NCI-H2029 treated with DMSO at 0.1 percent for 48 hours (cell line): Measurements from ENCODE around the gene SCMH1.
"Not testable (repeated sequence)": the region's sequence is repeated elsewhere in the genome, so short reads cannot be mapped to it uniquely, and the experiment has no call there.

Source experiments
- DNase-seq: peaks from one replicate; lab custom pipeline; 2025; lab: John Stamatoyannopoulos, UW

The SCMH1 gene

DNA sequence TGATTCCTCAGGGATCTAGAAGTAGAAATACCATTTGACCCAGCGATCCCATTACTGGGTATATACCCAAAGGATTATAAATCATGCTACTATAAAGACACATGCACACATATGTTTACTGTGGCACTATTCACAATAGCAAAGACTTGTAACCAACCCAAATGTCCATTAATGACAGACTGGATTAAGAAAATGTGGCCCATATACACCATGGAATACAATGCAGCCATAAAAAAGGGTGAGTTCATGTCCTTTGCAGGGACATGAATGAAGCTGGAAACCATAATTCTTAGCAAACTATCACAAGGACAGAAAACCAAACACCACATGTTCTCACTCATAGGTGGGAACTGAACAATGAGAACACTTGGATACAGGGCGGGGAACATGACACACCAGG, 30.5 kb downstream of the SCMH1 start:
- not testable (repeated sequence) for DNase-seq

DNA sequence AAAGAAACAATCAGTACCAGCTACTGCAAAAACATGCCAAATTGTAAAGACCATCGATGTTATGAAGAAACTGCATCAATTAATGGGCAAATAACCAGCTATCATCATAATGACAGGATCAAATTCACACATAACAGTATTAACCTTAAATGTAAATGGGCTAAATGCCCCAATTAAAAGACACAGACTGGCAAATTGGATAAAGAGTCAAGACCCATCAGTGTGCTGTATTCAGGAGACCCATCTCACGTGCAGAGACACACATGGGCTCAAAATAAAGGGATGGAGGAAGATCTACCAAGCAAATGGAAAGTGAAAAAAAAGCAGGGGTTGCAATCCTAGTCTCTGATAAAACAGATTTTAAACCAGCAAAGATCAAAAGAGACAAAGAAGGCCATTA, 35.1 kb downstream of the SCMH1 start:
- DNase-seq: not testable (repeated sequence)

GRCh38 chr1:41200728-41201127, 41.4 kb downstream of the SCMH1 start:
- DNase-seq: no peak

DNA sequence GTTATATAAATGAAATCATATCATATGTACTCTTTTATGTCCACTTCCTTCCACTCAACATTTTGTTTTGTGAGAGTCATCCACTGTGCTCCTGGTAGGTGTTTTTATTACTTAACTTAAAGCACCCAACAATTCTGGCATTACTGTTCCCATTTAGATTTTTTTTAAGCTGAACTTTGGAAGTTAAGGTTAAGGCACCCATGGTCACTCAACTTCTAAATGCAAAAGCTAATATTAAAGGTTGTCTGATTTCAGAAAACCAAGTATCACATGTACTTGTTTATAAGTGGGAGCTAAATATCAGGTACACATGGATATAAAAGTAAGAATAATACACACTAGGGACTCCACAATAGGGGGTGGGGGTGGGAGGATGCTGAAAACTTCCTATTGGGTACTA, 42.7 kb downstream of the SCMH1 start:
- DNase-seq: no peak

GRCh38 chr1:41192456-41193178, 49.5 kb downstream of the SCMH1 start:
- peak; percentile 91 for DNase-seq

DNA sequence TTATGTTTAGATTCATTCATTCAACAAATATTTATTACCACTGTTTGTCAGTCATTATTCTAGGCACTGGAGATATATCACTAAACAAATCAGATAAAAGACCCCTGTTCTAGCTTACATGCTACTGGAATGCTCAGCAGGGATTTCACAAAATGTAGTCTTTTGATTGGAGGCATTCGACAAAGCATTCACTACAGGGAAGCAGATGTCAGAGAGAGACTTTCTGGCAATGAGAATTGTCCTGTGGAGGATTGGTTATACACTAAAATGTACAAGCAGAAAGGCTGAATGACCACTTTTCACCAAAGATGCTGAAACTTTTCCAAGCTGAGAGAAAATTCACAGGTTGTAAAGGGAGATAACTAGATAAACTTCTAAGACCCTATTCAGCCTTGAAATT, 57.7 kb downstream of the SCMH1 start:
- DNase-seq: no peak

GRCh38 chr1:41178230-41178629, 63.9 kb downstream of the SCMH1 start:
- DNase-seq: not testable (repeated sequence)

GRCh38 chr1:41175546-41175945, 66.6 kb downstream of the SCMH1 start:
- peak; percentile 100 for DNase-seq

- peak; percentile 76 for DNase-seq
These were observed 67.9 kb downstream of the SCMH1 start for GRCh38 chr1:41174170-41174569.

GRCh38 chr1:41173651-41174050, 68.5 kb downstream of the SCMH1 start:
- DNase-seq: no peak

DNA sequence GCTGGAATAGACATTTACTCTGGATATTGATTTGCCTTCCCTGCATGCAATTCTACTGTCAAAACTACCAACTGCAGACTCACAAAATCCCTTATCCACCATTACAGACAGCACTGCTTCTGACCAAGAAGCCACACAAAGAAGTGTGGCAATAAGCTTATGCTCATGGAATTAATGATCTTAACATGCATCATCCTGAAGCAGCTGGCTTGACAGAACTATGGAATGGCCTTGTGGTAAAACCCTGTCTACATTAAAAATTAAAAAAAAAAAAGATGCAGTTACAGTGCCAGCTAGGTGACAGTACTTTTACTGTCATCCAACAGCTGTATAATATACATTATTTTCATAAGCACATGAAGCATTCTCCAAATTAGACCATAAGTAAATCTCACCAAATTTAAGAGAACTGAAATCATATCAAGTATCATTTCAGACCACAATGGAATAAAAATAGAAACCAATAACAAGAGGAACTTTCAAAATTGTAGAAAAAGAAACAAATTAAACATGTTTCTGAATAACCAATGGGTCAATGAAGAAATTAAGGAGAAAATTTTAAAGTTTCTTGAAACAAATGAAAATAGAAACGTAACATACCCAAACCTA, 70.7 kb downstream of the SCMH1 start:
- no peak for DNase-seq

DNA sequence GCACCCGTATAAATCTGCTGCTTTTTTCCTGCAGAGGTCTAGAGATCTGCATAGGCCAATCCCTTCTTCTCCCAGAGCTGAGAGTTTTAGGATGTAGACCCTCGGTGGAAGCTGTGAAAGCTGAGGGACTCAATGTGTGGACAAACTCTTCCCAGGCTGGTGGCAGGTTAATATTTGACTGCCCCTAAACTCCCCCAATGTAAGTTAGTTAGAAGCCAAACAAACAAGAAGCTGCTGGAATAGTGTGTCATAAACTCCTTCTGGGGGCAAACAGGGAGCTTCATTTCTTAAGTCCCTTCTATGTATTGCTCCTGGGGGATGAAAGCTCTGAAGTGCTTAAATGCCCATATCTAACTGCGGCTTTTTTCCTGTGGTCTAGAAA, 72.3 kb downstream of the SCMH1 start:
- DNase-seq: no peak

- no peak for DNase-seq
These were observed 72.9 kb downstream of the SCMH1 start for GRCh38 chr1:41169066-41169798.

DNA sequence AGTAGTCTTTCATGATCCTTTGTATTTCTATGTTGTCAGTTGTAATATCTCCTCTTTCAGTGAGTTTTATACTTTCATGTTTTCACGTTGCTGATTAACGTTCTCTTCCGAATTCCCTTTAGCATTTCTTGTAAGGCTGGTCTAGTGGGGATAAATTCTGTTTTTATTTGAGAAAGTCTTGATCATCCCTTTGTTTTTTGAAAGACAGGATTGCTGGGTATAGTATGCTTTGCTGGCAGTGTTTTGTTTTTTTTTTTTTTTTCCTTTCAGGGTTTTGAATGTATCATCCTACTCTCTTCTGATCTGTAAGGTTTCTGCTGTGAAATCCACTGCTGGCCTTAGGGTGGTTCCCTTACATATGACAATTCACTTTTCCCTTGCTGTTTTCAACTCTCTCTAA, 74.4 kb downstream of the SCMH1 start:
- no peak for DNase-seq

DNA sequence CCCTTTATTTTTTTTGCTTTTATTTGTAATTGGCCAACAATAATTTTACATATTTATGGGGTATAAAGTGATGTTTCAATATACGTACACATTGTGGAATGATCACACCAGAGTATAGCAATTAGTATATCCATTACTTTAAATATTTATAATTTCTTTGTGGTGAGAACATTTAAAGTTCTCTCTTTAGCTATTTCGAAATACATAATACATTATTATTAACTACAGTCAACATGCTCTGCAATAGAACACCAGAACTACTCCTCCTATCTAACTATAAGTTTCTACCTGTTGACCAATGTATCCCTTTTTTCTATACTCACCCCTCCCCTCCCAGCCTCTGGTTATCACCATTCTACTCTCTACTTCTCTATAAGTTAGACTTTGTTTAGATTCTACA, 77.4 kb downstream of the SCMH1 start:
- DNase-seq: no peak

- DNase-seq: no peak
These were observed 79.7 kb downstream of the SCMH1 start for GRCh38 chr1:41162441-41162840.

DNA sequence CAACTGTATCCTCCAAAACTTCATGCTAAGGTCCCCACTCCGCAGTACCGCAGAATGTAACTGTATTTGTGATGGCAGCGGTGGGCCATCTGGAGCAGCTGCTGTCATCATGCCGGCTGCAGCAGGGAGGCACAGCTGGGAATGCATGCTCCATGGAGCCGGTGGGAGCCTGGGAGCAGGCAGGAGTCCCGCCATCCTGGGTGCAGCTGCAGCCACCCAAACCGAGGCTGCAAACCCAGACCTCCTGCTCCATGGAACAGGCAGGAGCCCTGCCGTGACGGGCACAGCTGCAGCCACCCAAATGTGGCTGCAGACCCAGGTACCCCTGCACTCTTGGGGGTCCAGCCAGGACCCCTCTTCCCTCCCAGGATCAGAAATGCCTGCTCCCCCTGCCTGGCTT, 80.3 kb downstream of the SCMH1 start:
- DNase-seq: no peak

- DNase-seq: no peak
These were observed 81.5 kb downstream of the SCMH1 start for GRCh38 chr1:41160498-41161110.

DNA sequence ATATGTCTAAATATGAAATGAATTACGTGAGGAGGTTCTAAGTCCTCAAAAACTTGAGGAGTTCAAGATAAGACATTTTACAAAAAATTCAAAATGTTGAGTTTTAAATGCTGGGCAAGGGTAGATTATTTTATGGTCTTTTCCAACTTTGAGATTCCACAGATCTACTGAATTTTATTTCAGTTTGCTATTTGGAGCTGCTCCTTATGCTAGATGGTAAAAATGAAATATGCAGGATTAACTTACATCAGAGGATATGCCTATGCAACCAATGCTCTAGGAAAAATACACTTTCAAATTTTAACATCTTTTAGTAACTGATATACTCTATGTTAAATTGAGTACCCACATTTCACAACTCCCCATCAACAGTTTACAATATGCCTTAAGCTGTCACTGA, 83.1 kb downstream of the SCMH1 start:
- no peak for DNase-seq

DNA sequence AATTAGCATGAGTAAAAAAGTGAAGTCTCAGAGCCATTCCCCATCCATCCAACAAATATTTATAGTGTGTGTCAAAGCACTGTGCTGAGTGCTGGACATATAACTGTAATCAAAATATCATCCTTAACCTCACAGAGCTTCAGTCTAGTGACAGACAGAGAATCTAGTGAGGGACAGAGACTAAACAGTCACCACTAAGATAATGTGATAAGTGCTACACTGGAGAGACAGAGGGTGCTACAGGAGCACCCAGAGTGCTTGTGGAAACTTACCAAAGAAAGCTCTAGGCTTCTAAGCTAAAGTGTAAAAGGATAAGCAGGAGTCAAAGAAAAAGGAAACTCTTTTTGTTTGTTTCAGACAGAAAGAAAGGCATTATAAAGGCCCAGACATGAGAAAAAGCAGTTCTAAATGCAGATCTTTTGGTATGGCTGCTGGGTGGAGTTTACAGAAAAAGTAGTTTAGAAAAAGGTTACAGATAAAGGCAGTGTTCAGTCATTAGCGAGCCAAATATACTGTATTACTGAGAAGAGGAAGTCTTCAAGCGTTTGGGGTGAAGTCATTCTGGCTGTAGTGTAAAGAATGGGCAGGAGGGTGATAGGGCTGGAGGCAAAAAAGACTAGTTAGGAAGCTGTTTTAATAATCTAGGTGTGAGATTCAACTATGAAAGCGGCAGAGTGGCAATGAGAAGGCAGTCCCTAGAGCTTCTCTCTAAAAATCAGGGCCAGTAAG, 83.8 kb downstream of the SCMH1 start:
- no peak for DNase-seq

DNA sequence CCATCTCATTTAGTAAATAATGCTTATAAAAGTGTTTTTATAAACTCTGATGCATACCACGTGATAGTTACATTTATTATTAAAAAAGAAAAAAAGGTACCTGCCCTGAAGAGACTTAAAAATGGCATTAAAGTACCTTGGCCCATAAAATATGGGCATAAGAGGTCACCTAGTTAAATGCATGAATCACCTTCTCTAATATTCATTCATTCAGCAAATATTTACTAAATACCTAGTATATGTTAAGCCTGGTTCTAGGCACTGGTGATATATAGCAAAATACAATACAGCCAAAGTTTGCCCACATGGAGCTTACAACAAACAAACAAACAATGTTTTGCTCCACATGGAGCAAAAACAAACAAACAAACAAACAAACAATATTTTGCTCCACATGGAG, 87.0 kb downstream of the SCMH1 start:
- DNase-seq: no peak

- no peak for DNase-seq
These were observed 88.3 kb downstream of the SCMH1 start for GRCh38 chr1:41153750-41154274.
